Stromal cell of bone marrow (primary cell): ENCODE results near the gene FAM111A.

Experiments
- DNase-seq: peaks from one replicate; pipeline ENCODE4 v3.0.0-alpha.2; 2012; ENCODE audit warnings: low read depth

Gene FAM111A

DNA sequence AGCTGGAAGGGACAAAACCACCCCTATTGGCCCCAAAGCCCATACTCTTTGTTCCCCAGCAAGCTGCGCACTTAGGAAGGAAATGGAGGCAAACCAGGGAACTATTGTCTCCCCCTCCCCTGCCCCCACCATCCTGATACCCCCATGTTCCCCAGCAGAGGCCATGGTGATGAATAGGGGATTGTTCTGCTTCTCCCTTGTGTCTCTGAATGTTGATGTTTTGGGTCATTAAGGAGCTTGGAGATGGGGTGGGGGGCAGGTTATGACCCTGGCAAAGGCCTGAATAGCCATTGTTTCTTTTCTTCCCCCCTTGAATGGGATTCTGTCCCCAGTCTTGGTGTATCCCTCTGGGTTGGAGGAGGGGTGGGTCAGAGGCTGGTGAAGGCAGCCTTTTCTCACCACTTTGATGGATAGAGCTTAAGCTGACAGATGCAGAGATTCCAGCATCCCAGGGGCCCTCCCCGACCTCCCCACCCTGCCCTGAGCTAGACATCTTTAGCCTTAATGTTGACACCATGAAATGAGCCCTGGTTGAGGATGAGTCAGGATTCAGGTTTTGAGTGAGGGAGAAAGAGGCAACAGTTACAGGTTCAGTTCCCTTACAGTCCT, 37.6 kb downstream of the FAM111A start:
- DNase-seq = no peak

DNA sequence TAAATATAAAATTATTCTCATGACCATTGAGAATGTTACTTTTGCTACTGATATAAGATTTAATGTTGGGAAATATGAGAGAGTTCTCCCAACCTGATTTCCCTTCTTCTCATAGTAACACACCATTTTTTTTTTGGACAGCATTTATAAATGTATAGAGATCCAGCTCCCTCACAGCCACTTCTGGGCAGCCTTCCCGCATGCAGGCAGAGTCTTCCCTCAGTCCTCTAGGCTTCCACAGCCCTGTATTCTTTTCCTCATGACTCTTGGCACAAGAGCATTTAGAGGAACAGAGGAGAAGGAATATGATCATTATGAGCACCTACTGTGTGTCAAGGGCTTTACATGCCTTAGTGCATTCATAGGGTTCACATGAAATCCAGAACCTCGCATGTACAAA, 38.3 kb downstream of the FAM111A start:
- no peak for DNase-seq

DNA sequence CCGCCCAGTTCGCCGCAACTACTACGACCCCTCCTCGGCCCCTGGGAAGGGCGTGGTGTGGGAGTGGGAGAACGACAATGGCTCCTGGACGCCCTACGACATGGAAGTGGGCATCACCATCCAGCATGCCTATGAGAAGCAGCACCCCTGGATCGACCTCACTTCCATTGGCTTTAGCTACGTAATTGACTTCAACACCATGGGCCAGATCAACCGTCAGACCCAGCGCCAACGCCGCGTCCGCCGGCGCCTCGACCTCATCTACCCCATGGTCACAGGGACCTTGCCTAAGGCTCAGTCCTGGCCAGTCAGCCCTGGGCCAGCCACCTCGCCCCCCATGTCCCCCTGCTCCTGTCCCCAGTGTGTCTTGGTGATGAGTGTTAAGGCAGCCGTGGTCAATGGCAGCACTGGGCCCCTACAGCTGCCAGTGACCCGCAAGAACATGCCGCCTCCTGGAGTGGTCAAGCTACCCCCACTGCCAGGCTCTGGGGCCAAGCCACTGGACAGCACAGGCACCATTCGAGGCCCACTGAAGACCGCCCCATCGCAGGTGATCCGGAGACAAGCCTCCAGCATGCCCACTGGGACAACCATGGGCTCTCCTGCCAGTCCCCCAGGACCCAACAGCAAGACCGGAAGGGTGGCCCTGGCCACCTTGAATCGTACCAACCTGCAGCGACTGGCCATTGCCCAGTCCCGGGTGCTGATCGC, 39.2 kb downstream of the FAM111A start:
- no peak for DNase-seq

DNA sequence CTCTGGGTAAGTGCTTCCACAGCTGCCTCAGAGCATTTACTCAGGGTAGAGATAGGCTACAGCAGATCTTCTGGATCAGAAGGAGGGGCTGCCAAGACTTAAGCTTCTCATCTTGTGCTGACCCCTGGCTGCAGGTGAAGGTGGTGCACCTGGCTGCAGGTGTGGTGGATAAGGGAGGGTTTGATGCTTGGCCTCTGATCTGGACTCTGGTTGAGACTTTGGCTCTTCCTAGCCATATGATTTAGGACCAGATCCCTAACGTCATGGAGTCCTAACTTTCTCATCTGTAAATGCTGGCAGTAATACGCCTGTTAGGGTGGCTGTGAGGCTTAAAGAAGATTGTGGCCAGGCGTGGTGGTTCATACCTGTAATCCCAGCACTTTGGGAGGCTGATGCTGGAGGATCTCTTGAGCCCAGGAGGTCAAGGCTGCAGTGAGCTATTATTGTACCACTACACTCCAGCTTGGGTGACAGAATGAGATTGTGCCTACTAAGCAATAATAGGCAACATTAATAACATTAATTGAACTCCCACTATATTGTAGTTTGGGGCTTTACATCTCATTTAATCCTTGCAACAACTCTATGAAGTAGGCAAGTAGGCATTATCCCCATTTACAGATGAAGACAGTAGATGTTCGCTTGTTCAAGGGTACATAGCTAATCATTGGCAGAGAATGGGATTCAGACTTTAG, 39.9 kb downstream of the FAM111A start:
- no peak for DNase-seq

DNA sequence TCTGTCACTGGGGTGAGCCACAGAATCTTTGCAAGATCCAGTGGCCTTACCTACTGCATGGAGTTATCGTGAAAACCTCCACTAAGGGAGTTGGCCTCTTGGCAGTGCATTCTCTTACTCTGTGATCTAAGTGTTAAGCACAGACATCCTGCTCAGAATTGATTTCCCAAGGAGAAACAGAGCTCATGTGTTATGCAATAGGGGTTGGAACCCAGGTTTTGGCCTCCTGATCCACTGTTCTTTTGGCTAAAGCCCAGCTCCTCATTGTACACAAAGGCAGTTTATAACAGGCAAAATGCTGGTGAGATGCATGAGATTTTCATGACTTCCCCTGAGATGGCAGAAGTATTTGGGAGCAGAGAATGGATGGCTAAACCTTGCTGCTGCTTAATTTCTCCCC, 41.1 kb downstream of the FAM111A start:
- no peak for DNase-seq

DNA sequence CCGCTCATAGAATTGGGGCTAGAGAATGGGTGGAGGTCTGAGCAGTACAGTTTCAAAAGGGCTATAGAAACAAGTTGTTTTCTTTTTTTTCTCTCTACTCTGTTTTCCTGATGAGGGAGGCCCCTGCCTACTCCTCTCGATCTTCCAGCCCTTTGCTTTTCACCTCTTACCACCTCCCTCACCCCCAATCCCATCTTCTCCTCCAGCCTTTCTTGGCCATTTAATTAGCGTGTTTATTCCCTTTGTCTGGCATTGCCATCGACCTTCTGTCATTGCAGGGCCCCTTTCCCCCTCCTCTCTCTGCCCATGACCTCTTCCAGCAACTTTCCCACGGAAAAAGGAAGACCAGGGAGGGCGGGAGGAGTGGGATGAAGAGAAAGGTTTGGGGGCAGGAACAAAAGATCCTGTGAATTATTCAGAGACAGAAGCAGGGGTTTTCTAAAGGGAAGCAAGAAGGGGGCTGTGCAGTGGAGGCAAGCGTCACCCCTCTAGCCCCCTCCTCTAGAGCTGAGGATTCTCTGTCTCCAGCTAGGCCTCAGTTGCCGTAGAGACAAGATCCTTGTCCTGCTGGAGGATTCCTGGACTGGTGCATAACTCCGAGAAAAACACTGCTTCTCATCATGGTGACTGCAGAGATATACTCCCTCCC, 42.2 kb downstream of the FAM111A start:
- no peak for DNase-seq

DNA sequence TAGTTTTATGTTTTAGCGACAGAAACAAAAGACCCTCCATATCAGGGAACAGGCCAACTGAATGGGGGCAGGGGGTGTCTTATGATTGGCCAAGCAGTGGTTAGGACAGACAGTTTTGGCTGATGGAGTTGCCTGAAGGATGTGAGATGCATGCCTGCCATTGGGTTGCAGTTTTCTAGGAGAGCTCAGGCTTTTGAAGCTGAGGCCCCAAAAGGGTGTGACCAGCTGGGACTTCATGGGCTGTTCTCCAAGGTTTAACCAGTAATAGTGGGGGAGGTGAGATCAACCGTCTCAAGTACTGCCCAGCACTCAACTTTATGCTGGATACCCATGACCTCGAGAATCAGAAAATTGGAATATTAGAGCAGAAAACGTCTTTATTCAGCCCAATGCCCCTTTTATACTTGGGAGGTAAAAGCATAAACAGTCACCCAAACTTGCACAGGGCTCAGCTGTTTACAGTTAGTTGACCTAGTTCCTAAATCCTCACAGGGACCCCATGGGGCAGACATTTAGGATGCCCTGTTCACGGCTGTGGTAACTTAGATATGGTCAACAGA, 42.8 kb downstream of the FAM111A start:
- no peak for DNase-seq

DNA sequence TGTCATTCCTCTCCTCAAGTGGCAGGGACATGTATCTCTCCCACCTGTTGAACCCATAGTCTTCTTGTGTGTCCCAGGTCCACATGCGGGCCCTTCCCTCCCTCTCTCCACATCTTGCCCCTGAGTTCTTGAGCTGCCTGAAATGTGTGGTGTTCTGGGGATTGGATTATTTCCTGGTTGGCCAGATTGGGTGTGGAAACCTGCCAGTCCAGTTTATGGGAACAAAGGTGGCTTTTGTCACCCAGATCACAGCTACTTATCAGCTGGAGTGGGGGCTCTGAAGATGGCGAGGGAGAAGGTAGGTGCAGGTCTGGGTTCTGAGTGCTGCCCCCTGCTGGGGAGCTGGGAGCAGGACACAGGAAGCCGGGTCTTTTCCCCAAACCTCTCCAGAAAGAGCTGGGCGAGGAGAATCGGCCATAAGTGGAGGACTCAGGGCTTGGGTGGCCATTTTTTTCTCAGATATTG, 43.5 kb downstream of the FAM111A start:
- no peak for DNase-seq

DNA sequence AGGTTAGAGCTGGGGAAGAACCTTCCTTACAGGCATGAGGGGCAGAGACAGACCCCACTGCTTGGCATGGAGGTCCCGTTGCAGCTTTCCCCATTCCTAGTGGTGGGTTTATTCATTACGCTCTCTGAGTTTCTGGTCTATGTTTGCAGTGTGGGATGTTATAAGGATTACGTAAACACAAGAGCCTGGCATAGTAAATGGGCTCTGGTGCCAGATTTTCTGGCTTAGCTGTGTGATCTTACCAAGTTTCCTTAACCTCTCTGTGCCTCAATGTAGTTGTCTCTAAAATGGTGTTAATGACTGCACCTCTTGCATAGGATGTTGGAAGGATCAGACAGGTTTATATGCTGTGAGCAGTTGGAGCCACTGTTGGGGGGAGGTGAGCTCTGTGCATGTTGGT, 44.4 kb downstream of the FAM111A start:
- no peak for DNase-seq

DNA sequence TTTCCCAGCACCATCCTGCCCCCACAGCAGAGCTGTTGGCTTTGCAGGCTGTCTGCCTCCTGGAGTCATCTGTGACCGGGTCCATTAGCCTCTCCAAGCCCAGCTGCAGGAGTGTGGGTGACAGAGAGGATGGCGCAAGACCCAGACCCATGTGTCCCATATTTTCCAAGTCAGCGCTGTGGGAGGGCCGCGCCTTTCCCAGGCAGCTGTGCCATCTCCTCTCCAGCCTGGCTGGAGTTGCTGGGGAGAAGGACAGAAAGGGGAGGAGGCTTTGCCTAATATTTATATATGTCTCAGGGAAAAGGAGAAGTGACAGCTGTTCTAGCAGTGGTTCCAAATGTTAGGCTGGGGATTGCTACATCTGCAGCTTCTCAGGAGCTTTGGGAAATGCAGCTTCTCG, 44.9 kb downstream of the FAM111A start:
- no peak for DNase-seq

DNA sequence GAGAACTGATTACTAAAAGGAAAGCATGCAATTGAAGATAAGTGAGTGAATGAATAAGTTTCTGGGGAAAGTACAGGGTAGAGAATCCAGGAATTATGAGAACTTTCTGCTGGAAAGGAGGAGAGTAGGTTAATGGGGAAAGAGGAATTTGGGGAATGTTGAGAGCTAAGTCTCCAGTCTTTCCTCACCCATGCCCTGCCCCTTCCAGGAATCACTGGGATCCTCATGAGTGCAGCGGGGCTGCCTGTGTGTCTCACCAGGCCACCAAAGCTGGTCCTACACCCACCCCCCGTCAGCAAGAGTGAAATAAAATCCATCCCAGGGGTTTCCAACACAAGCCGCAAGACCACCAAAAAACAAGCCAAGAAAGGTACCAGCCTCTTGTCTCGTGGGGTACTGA, 46.3 kb downstream of the FAM111A start:
- no peak for DNase-seq

DNA sequence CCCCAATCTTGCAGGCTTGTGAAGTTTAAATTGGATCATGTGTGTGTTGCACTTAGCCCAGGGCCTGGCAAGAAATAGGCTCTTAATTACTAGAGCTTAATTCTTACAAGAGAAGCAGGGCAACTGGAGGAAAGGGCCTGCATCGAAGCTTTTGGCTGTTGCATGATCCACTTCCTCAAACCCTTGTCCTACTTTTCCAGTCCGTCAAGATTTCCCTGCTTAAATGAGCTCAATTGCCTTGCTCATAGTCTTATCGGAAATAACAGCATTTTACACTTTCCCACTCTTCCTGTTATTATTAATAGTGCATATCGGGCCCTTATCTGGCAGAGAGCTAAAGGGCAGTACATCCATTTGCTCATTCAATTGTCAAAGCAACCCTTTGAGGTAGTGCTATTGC, 47.3 kb downstream of the FAM111A start:
- no peak for DNase-seq

DNA sequence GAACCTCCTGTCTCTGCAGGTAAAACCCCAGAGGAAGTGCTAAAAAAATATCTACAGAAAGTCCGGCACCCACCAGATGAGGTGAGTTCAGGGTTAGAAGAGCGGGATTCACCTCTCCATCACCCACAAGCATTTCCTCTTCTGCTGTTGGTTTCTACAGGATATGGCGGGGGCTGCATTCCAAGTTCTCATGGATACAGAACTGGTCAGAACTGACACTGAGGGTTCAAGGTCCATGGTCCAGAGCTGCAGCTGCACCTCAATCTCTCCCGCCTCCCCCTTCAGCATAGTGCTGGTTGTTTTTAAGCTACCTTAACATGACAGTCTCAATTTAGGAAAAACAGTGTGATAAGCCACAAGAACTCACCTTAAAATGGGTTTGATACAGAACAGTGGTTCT, 48.4 kb downstream of the FAM111A start:
- DNase-seq = no peak

DNA sequence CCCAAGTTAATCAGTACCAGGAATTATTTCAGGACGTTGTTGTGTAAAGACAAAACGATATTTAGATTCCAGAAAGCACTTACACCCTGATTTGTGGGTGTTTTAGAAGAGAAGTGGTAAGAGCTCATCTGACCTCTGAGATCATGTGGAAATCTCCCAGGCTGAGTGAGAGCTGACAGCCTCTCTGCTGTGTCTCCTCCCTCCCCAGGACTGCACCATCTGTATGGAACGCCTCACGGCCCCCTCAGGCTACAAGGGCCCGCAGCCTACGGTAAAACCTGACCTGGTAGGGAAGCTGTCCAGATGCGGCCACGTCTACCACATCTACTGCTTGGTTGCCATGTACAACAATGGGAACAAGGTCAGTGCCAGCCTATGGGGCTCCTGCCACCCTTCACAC, 49.2 kb downstream of the FAM111A start:
- DNase-seq = no peak

DNA sequence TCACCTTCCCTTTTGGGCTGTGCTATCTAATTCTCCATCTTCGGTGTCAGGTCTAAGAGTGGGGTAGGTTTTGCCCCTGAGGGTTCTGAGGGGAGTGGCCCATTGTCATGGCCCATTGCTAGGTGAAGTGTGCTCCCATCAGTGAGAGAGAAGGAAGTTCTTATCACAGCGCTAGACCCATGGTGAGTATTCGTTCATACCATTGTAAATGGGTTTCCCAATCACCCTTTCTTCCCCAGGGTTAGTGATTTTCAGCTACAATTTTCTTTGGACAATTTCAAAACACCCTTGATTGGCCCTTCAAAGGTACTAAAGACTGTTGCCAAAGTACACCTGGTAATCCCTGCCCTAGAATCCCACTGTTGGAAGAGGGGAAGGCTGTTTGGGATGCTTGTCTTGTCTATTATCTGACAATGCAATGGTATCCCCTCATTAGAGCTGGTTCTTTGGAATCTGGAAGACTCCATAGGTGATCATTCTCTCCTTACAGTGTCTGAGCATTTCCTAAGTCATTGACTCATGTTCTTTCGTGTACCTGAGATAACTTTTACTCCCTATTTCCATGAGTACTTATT, 49.9 kb downstream of the FAM111A start:
- DNase-seq = no peak

DNA sequence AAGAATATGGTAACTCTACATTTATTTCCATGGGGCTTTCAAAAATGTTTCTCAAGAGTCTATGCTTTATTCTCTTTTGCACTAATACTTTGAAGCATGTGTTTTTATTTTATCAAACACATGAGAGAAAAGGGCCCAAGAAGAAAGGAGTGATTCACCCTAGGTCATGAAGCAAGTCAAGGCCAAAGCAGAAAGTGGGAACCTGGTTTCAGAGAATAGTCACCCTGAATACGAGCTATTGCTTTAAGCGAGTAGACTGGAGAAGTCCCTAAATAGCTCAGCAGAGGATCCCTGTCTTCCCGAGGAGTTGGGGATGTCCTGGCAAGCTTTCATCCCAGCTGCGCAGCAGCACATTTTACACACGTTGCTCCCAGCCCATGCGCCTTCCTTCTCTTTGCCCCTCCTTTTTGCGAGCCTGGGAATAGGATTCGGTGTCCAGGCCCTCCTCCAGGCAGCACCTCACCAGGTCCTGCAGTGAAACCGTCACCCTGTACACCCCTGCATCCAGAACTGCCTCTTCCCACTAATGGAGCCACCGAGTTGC, 51.0 kb downstream of the FAM111A start:
- no peak for DNase-seq

DNA sequence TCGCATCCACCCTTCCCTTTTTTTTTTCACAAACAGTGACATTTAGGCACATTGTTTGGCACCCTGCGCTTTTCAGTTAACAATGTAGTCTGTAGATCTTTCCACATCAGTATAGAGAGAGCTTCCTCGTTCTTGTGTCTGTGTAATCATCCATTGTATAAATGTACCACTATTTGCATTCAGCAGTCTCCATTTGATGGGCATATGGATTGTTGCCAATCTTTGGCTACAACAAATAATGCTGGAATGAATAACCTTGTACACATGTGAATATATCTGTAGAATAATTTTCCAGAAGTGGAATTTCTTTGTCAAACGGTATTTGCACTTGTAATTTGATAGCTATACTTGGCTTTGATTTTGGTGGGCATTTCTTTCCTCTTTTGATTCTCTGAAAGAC, 52.9 kb downstream of the FAM111A start:
- no peak for DNase-seq

DNA sequence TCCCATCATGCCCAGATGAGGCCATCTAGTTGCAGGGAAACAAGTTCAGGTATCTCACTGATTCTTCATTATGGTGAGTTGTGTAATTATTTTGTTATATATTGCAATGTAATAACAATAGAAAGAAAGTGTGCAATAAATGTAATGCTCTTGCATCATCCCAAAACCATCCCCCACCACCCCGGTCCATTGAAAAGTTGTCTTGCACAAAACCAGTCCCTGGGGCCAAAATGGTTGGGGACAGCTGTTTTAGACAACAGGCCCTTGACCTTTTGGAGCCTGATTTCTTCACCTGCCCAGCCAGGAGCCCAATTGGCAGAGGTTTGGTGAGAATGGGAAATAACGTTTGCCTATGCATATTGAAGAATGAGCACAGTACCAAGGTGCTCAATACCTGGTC, 54.1 kb downstream of the FAM111A start:
- DNase-seq = no peak

DNA sequence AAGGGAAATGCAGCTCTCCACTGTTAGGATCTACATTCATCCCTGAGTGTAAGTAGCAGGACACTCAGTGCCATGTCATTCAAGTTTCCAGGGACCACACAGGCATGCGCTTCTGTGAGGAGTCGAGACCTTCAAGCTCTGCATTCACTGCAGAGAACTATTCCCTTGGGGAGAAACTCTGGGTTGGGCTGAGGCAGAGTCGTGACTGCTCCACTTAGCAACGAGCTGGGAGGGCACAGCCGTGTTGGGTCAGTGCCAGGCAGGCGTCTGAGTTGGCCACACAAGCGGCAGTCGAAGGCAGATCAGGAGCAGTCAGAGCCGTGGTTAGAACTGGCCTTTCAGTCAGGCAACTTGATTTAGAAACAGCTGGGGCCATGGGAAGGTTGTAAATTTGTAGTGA, 55.3 kb downstream of the FAM111A start:
- peak; percentile 74 for DNase-seq

DNA sequence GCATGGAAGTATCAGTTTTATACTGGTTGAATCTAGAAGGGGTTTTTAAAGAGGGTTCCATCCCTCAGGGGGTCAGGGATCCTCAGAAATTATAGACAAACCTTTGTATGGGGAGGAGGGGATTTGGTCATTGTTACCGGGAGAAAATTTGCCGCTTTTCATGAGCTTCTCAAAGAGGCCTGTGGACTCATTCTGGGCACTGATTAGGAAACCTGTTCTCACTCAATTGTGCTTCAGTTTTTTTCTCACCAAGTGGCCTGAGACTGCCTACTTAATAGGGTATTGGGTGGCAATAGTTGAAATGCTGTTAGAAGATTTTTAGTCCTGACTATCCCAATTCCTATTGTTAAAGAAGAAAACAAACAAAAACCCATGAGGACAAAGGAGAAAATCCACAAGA, 56.1 kb downstream of the FAM111A start:
- no peak for DNase-seq

DNA sequence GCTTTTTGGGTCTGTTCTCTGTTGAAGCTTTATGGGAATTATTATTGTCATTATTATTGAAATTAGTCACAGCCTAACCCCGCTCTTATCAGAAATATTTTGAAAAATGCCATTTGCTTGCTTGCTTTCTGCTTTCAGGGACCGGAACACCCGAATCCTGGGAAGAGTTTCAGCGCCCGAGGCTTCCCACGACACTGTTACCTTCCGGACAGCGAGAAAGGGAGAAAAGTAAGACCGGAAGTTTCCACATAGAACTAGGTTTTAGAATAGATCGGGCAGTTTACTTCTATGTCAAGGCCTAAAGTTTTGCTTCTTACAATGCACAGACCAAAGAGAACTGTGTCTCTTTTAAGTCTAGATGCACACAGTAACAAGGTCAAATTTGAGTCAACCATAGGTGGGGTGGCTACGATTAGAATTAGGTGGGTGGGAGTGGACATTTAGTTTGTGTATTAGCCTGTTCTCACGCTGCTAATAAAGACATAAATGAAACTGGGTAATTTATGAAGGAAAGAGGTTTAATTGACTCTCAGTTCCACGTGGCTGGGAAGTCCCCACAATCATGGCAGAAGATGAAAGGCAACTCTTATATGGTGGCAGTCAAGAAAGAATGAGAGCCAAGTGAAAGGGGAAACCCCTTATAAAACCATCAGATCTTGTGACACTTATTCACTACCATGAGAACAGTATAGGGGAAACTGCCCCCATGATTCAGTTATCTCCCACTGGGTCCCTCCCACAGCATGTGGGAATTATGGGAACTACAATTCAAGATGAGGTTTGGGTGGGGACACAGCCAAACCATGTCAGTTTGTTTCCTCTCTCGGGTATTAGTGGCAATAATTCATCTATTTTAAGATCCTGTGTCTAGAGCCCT, 57.1 kb downstream of the FAM111A start:
- no peak for DNase-seq
